RWPE1 (cell line): ENCODE results near the gene OMP.

Experiments used
- CTCF ChIA-PET: fragments of 350-600 bp; sonication (Branson Sonifier 250); formaldehyde crosslinking; extraction: SDS; loops from one replicate; lab custom pipeline; 2021; lab: Yijun Ruan, JAX
- POLR2A ChIA-PET: fragments of 400-600 bp; formaldehyde crosslinking; extraction: SDS; loops from one replicate; lab custom pipeline; 2020; ENCODE audit warnings: antibody characterized with exemption; ENCODE audit not compliant: low non-redundant PET; lab: Yijun Ruan, JAX
- DNase-seq: peaks from one replicate; pipeline ENCODE4 v3.0.0; 2012; ENCODE audit warnings: low spot score
- H3K27ac ChIP-seq: fragments of 450-650 bp; 2 replicates; pipeline ENCODE4 v1.5.1; 2017
- TF ChIP-seq, protein P1 (sequence below): fragments of 450-650 bp; conservative IDR thresholded peaks from 2 replicates; pipeline ENCODE4 v1.5.1; 2017; ENCODE audit warnings: low read depth, mild to moderate bottlenecking

The OMP gene

GRCh38 chr11:77129842-77130756 is 27.5 kb downstream of the OMP start:
- no peak for DNase-seq
- H3K27ac ChIP-seq: no peak overlapping the region
- POLR2A ChIA-PET: no interaction called here
- TF ChIP-seq, protein P1, sequence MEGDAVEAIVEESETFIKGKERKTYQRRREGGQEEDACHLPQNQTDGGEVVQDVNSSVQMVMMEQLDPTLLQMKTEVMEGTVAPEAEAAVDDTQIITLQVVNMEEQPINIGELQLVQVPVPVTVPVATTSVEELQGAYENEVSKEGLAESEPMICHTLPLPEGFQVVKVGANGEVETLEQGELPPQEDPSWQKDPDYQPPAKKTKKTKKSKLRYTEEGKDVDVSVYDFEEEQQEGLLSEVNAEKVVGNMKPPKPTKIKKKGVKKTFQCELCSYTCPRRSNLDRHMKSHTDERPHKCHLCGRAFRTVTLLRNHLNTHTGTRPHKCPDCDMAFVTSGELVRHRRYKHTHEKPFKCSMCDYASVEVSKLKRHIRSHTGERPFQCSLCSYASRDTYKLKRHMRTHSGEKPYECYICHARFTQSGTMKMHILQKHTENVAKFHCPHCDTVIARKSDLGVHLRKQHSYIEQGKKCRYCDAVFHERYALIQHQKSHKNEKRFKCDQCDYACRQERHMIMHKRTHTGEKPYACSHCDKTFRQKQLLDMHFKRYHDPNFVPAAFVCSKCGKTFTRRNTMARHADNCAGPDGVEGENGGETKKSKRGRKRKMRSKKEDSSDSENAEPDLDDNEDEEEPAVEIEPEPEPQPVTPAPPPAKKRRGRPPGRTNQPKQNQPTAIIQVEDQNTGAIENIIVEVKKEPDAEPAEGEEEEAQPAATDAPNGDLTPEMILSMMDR: no peak
- CTCF ChIA-PET: interaction anchor here (0.6 kb wide), 1 partner anchor 44 kb away, joined by 3 read pairs; no protein-coding TSS in a partner anchor

- POLR2A ChIA-PET: no interaction called here
- TF ChIP-seq, protein P1: no peak
- CTCF ChIA-PET: interaction anchor here (0.6 kb wide), 1 partner anchor 45 kb away, joined by 3 read pairs; no protein-coding TSS in a partner anchor
- DNase-seq: no peak
- no peak overlapping the region for H3K27ac ChIP-seq
Observed at GRCh38 chr11:77130763-77131513, 28.3 kb downstream of the OMP start.

GRCh38 chr11:77131560-77131959 is 28.9 kb downstream of the OMP start:
- no peak overlapping the region for H3K27ac ChIP-seq
- CTCF ChIA-PET: interaction anchor here (0.6 kb wide), 1 partner anchor 396 kb away, joined by 3 read pairs; no protein-coding TSS in a partner anchor
- TF ChIP-seq, protein P1: no peak
- POLR2A ChIA-PET: no interaction called here
- DNase-seq: no peak

GRCh38 chr11:77135069-77135468 is 32.4 kb downstream of the OMP start:
- H3K27ac ChIP-seq: no peak overlapping the region
- DNase-seq: no peak
- POLR2A ChIA-PET: no interaction called here
- CTCF ChIA-PET: interaction anchor here (1.2 kb wide), 1 partner anchor 8 kb away, joined by 4 read pairs; no protein-coding TSS in a partner anchor
- TF ChIP-seq, protein P1: no peak

DNA sequence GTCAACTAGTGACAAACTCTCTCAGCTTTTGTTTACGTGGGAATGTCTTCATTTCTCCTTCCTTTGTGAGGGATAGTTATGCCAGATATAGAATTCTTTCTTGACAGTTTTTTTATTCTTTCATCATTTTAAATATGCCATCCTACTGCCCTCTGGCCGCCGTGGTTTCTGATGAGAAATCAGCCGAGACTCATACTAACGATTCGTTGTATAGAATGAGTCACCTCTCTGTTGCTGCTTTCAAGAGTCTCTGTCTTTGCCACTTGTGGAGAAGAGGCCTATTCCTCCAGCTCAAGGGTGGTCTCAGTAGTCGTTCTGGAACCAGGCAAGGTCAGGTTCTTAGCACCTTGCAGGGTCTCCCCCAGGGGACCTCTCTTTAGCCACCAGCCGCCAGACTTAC is 33.4 kb downstream of the OMP start:
- CTCF ChIA-PET: interaction anchor here (0.7 to 1.2 kb wide), 2 partner anchors 9 to 63 kb away, joined by 3 to 4 read pairs; no protein-coding TSS in a partner anchor

More for the DNA sequence above, 33.4 kb downstream of the OMP start:
- DNase-seq: peak; percentile 16
- TF ChIP-seq, protein P1: no peak
- no peak overlapping the region for H3K27ac ChIP-seq
- POLR2A ChIA-PET: no interaction called here
